ENCODE data around the gene FAM53C.

Gene FAM53C

DNA sequence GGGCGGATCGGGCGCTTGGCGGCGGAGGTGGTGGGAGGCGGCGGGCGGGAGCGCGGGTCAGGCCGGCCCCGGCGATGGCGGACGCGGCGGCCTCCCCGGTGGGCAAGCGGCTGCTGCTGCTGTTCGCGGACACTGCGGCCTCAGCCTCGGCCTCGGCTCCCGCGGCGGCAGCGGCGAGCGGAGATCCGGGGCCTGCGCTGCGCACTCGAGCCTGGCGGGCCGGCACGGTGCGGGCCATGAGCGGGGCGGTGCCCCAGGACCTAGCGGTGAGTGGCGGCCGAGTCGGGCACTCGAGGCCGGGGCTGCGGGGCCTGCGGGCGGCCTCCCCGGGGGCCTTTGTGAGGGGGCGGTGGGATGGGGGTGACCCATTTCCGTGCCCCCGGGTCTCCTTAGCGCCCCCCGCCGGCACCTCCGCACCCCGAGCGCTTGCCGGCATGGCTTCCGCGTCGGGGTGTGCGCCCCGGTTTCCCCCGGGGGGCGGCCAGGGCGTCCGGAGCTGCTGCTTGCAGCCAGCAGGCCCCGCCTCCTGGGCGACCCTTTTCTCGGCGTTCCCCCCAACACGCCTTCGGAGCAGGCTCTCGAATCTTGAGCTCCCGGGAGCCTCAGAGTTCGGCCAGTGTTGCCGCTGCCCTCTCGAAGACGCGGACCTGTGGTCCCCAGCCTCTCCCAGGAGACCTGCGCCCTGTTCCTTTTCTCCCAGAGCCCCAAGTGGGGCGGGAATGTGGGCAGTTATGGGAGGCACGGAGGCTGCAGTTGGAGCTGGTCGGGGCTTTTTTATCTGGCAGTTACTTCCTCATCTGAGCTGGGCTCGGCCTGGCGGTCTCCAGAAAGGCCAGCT lies 14.9 kb downstream of the FAM53C start:
- peak overlapping the region; percentile 72 for H3K4me2 ChIP-seq (ENCODE audit: insufficient read depth, low read length)
- H3K27me3 ChIP-seq (ENCODE audit: insufficient read depth, low read length, poor library complexity): no peaks in the 10 kb centered on the region
- H3K4me3 ChIP-seq (ENCODE audit: low read depth in 1 of 2, low read length in 2 of 2): peak overlapping the region; percentile 88 to 96
- peak overlapping the region; percentile 93 for H3K9ac ChIP-seq (ENCODE audit: low read depth, low read length)
- H3K9me3 ChIP-seq (ENCODE audit: insufficient read depth, low read length, severe bottlenecking): peaks cover 4% of the 10 kb centered on the region
- peak; percentile 70 for DNase-seq
- peaks cover 17% of the 10 kb centered on the region for H3K4me1 ChIP-seq (ENCODE audit: insufficient read depth, low read length)
- ATAC-seq (ENCODE audit: insufficient read depth, low read depth): peak; percentile 65
- peak overlapping the region; percentile 89 for H3K27ac ChIP-seq (ENCODE audit: low read length)
- H4K20me1 ChIP-seq (ENCODE audit: insufficient read depth, low read length): peaks cover 26% of the 10 kb centered on the region; the same call in 1 of the 2 replicates
- peaks cover 53% of the 10 kb centered on the region for H3K79me2 ChIP-seq (ENCODE audit: insufficient read depth, low read length)
- H3K36me3 ChIP-seq (ENCODE audit: insufficient read depth, low read length): peaks cover 22% of the 10 kb centered on the region
- H2AFZ ChIP-seq (ENCODE audit: low read depth, low read length): peak overlapping the region; percentile 74
- TF ChIP-seq, protein P1, sequence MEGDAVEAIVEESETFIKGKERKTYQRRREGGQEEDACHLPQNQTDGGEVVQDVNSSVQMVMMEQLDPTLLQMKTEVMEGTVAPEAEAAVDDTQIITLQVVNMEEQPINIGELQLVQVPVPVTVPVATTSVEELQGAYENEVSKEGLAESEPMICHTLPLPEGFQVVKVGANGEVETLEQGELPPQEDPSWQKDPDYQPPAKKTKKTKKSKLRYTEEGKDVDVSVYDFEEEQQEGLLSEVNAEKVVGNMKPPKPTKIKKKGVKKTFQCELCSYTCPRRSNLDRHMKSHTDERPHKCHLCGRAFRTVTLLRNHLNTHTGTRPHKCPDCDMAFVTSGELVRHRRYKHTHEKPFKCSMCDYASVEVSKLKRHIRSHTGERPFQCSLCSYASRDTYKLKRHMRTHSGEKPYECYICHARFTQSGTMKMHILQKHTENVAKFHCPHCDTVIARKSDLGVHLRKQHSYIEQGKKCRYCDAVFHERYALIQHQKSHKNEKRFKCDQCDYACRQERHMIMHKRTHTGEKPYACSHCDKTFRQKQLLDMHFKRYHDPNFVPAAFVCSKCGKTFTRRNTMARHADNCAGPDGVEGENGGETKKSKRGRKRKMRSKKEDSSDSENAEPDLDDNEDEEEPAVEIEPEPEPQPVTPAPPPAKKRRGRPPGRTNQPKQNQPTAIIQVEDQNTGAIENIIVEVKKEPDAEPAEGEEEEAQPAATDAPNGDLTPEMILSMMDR (IDR thresholded peaks at IDR 0.05; ENCODE audit: borderline replicate concordance, extremely low read depth, low read length, poor library complexity, severe bottlenecking): peak; percentile 55
- TF ChIP-seq EZH2 (IDR thresholded peaks at IDR 0.05; ENCODE audit: borderline replicate concordance, low read depth, low read length, severe bottlenecking): no peak

DNA sequence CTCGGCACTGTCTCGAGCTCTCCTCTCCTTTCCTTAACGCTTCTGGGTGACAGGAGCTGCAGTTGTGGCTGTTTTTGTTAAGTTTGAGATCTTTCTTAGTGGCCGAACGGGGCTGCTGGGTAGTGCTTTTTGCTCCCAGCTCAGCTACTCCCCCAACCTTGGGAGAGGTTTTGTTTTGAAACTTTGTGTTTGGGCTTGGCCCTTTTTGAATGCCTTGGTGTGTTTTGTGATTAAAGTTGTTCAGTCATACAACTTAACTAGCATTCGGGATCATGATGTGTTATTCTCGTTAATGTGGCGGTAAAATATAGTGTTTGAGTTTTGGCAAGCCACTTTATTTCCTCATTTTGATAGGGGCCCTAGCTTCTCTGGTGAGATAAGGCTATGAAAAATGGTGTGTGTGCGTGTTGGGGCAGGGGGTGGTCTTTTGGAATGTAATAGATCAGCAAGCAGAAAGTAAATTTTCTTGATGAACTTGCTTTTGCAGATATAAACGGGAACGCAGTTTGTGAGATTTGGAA lies 15.6 kb downstream of the FAM53C start:
- ATAC-seq (ENCODE audit: insufficient read depth, low read depth) (no peak), DNase-seq (no peak)
- Histone ChIP-seq H3K4me1 (ENCODE audit: insufficient read depth, low read length) (peaks cover 17% of the 10 kb centered on the region), H3K4me2 (ENCODE audit: insufficient read depth, low read length) (peak overlapping the region; percentile 72), H4K20me1 (ENCODE audit: insufficient read depth, low read length) (peaks cover 26% of the 10 kb centered on the region; the same call in 1 of the 2 replicates), H3K36me3 (ENCODE audit: insufficient read depth, low read length) (peaks cover 15% of the 10 kb centered on the region), H3K9ac (ENCODE audit: low read depth, low read length) (peak overlapping the region; percentile 93), H3K9me3 (ENCODE audit: insufficient read depth, low read length, severe bottlenecking) (peaks cover 4% of the 10 kb centered on the region), H3K27ac (ENCODE audit: low read length) (peak overlapping the region; percentile 89), H3K4me3 (ENCODE audit: low read depth in 1 of 2, low read length in 2 of 2) (peak overlapping the region; percentile 88 to 96), H2AFZ (ENCODE audit: low read depth, low read length) (peak overlapping the region; percentile 74), H3K79me2 (ENCODE audit: insufficient read depth, low read length) (peaks cover 60% of the 10 kb centered on the region), H3K27me3 (ENCODE audit: insufficient read depth, low read length, poor library complexity) (no peaks in the 10 kb centered on the region)
- TF ChIP-seq, protein P1 (IDR thresholded peaks at IDR 0.05; ENCODE audit: borderline replicate concordance, extremely low read depth, low read length, poor library complexity, severe bottlenecking): no peak
- no peak for TF ChIP-seq EZH2 (IDR thresholded peaks at IDR 0.05; ENCODE audit: borderline replicate concordance, low read depth, low read length, severe bottlenecking)

DNA sequence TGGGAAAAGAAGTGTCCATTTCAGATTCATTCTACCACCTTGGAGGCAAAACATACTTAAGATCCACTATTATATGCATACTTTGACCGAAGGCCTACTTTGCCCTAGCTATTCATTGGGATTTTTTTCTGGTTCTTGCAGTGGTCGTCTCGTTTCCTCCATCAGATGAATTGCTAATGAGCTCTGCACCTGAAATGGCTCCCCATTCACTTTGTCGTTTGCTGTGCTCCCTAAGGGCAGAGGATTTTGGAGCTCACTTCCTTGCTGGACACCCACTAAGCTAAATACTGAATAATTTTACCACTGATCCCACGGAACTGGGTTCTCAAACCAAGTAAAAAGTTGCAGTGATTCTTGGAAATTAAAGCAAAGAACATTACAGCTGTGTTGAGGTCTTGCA lies 16.3 kb downstream of the FAM53C start:
- ATAC-seq (ENCODE audit: insufficient read depth, low read depth): no peak
- H3K79me2 ChIP-seq (ENCODE audit: insufficient read depth, low read length): peaks cover 65% of the 10 kb centered on the region
- peaks cover 27% of the 10 kb centered on the region; the same call in 1 of the 2 replicates for H4K20me1 ChIP-seq (ENCODE audit: insufficient read depth, low read length)
- H3K36me3 ChIP-seq (ENCODE audit: insufficient read depth, low read length): peaks cover 7% of the 10 kb centered on the region; the same call in 1 of the 2 replicates
- no peak for DNase-seq
- H3K4me2 ChIP-seq (ENCODE audit: insufficient read depth, low read length): peak overlapping the region; percentile 72
- H3K27me3 ChIP-seq (ENCODE audit: insufficient read depth, low read length, poor library complexity): no peaks in the 10 kb centered on the region
- H3K9ac ChIP-seq (ENCODE audit: low read depth, low read length): peak overlapping the region; percentile 93
- TF ChIP-seq, protein P1 (IDR thresholded peaks at IDR 0.05; ENCODE audit: borderline replicate concordance, extremely low read depth, low read length, poor library complexity, severe bottlenecking): no peak
- no peak for TF ChIP-seq EZH2 (IDR thresholded peaks at IDR 0.05; ENCODE audit: borderline replicate concordance, low read depth, low read length, severe bottlenecking)
- H3K9me3 ChIP-seq (ENCODE audit: insufficient read depth, low read length, severe bottlenecking): peaks cover 4% of the 10 kb centered on the region
- no peak overlapping the region for H2AFZ ChIP-seq (ENCODE audit: low read depth, low read length)
- H3K4me1 ChIP-seq (ENCODE audit: insufficient read depth, low read length): peaks cover 17% of the 10 kb centered on the region
- H3K4me3 ChIP-seq (ENCODE audit: low read depth in 1 of 2, low read length in 2 of 2): peak overlapping the region; percentile 88 to 96; a peak in 3 of 4 replicates
- peak overlapping the region; percentile 89; the same call in 1 of the 2 replicates for H3K27ac ChIP-seq (ENCODE audit: low read length)
